SK-N-SH (cell line): ENCODE measurements around the gene ZBTB46. TPM values are rescaled to one million over a fixed set of nuclear protein-coding genes. Genes with fewer than 3 reads are reported as not detected.
"Not testable (repeated sequence)": the region's sequence is repeated elsewhere in the genome, so short reads cannot be mapped to it uniquely, and the experiment has no call there.

ENCODE experiments used
- CTCF ChIA-PET: fragments of 300-600, 350-600 bp; formaldehyde crosslinking; extraction: SDS; loops from one replicate; lab custom pipeline; 2021; lab: Yijun Ruan, JAX
- POLR2A ChIA-PET: fragments of 350-600 bp; sonication (Branson Sonifier 250); formaldehyde crosslinking; extraction: SDS; loops from one replicate; lab custom pipeline; 2020; ENCODE audit warnings: antibody characterized with exemption, inconsistent platforms; lab: Yijun Ruan, JAX
- DNase-seq: peaks from one replicate; pipeline ENCODE4 v3.0.0; 2012
- H2AFZ ChIP-seq: fragments of 200-600 bp; sonication (generic); 2 replicates; pipeline ENCODE4 v1.8.1; 2016; ENCODE audit warnings: antibody characterized with exemption, mild to moderate bottlenecking, low read depth
- H3F3A ChIP-seq: fragments of 200-600 bp; sonication (generic); replicated peaks from 2 replicates; pipeline ENCODE3; 2016; ENCODE audit warnings: antibody characterized with exemption, mild to moderate bottlenecking; ENCODE audit not compliant: insufficient read depth
- H3K27ac ChIP-seq, 2 experiments: fragments of 200-500 bp in 1 of 2; fragments of 200-600 bp in 1 of 2; sonication (Bioruptor generic) in 1 of 2; sonication (generic), shearing (Covaris generic) in 1 of 2; 2 replicates each; pipeline versions ENCODE4 v1.5.1 to v1.6.1; 2014 to 2016; ENCODE audit warnings: low read depth in 2 of 2, inconsistent platforms in 1 of 2, low read length in 1 of 2, mild to moderate bottlenecking in 1 of 2, mixed read lengths in 1 of 2
- H3K27me3 ChIP-seq: fragments of 200-600 bp; sonication (generic), shearing (Covaris generic); 2 replicates; pipeline ENCODE4 v1.6.1; 2016; ENCODE audit warnings: mixed run types; ENCODE audit not compliant: insufficient read depth
- H3K36me3 ChIP-seq, 2 experiments: fragments of 200-500 bp in 1 of 2; fragments of 200-600 bp in 1 of 2; sonication (Bioruptor generic) in 1 of 2; sonication (generic) in 1 of 2; replicated peaks in 1 of 2; 2 replicates each; pipeline versions ENCODE3 to v1.5.1; 2014 to 2016; ENCODE audit warnings: low read length in 1 of 2, mild to moderate bottlenecking in 1 of 2; ENCODE audit not compliant: insufficient read depth in 2 of 2, control insufficient read depth in 1 of 2
- H3K4me1 ChIP-seq, 2 experiments: fragments of 200-500 bp in 1 of 2; fragments of 200-600 bp in 1 of 2; sonication (Bioruptor generic) in 1 of 2; sonication (generic), shearing (Covaris generic) in 1 of 2; 2 replicates each; pipeline versions ENCODE4 v1.5.1 to v1.6.1; 2014 to 2016; ENCODE audit warnings: low read depth in 1 of 2, low read length in 1 of 2, mixed run types in 1 of 2; ENCODE audit not compliant: insufficient read depth in 2 of 2, control insufficient read depth in 1 of 2
- H3K4me2 ChIP-seq: fragments of 200-600 bp; sonication (generic), shearing (Covaris generic); 2 replicates; pipeline ENCODE4 v1.6.1; 2017; ENCODE audit warnings: mixed run types
- H3K4me3 ChIP-seq, 2 experiments: fragments of 200-500 bp in 1 of 2; fragments of 200-600 bp in 1 of 2; sonication (Bioruptor generic) in 1 of 2; sonication (generic), shearing (Covaris generic) in 1 of 2; 2 replicates each; pipeline versions ENCODE4 v1.5.1 to v1.8.1; 2014 to 2016; ENCODE audit warnings: low read depth in 2 of 2, inconsistent platforms in 1 of 2, low read length in 1 of 2, mild to moderate bottlenecking in 1 of 2, mixed read lengths in 1 of 2, moderate library complexity in 1 of 2
- H3K79me2 ChIP-seq: fragments of 200-600 bp; sonication (generic); 2 replicates; pipeline ENCODE4 v1.8.1; 2017; ENCODE audit warnings: mild to moderate bottlenecking; ENCODE audit not compliant: insufficient read depth
- H3K9ac ChIP-seq: fragments of 200-600 bp; sonication (generic); 2 replicates; pipeline ENCODE4 v1.6.1; 2017; ENCODE audit warnings: mixed run types
- H3K9me2 ChIP-seq: fragments of 200-600 bp; sonication (generic); 2 replicates; pipeline ENCODE4 v1.6.1; 2017; ENCODE audit warnings: mixed run types
- H3K9me3 ChIP-seq: fragments of 200-600 bp; sonication (generic); 2 replicates; pipeline ENCODE4 v1.6.1; 2017; ENCODE audit warnings: mixed run types, mild to moderate bottlenecking, moderate library complexity
- H4K20me1 ChIP-seq: fragments of 200-600 bp; sonication (generic); 2 replicates; pipeline ENCODE4 v1.6.1; 2017; ENCODE audit warnings: mild to moderate bottlenecking, mixed run types; ENCODE audit not compliant: insufficient read depth
- EZH2phosphoT487 ChIP-seq: fragments of 200-600 bp; sonication (generic); IDR thresholded peaks from 2 replicates; pipeline ENCODE4 v1.6.1; 2017; ENCODE audit warnings: low read depth, mixed run types, mild to moderate bottlenecking, antibody characterized with exemption, moderate library complexity, borderline replicate concordance
- FOXJ3 ChIP-seq: sonication (generic); formaldehyde crosslinking; IDR thresholded peaks from 2 replicates; pipeline ENCODE4 v1.5.1; 2020; ENCODE audit warnings: mild to moderate bottlenecking, missing genetic modification reagents
- FOXM1 ChIP-seq: IDR thresholded peaks from 2 replicates; pipeline ENCODE4 v1.4.0; 2012; ENCODE audit warnings: low read depth, mild to moderate bottlenecking
- IRF3 ChIP-seq: fragments of 150-350 bp; IDR thresholded peaks from 2 replicates; pipeline ENCODE4 v1.6.1; 2016; ENCODE audit warnings: mild to moderate bottlenecking, low read depth, low read length
- NFIC ChIP-seq: IDR thresholded peaks from 2 replicates; pipeline ENCODE4 v1.4.0; 2012; ENCODE audit warnings: borderline replicate concordance
- REST ChIP-seq: IDR thresholded peaks from 2 replicates; pipeline ENCODE4 v1.6.1; 2012; ENCODE audit warnings: mild to moderate bottlenecking, low read depth, low read length, moderate library complexity
- SIN3A ChIP-seq: IDR thresholded peaks from 2 replicates; pipeline ENCODE4 v1.6.1; 2012; ENCODE audit warnings: low read depth, mild to moderate bottlenecking, low read length, moderate library complexity, borderline replicate concordance
- SMC3 ChIP-seq: IDR thresholded peaks from 2 replicates; pipeline ENCODE4 v1.6.1; 2012; ENCODE audit warnings: low read depth, low read length, improper control_type of control experiment
- USF2 ChIP-seq: fragments of 150-350 bp; IDR thresholded peaks from 2 replicates; pipeline ENCODE4 v1.6.1; 2017; ENCODE audit warnings: antibody characterized with exemption, low read length, low read depth, borderline replicate concordance
- YY1 ChIP-seq: IDR thresholded peaks from 2 replicates; pipeline ENCODE4 v1.4.0; 2012; ENCODE audit warnings: low read depth, mild to moderate bottlenecking
- WGBS: methylation state at CpG from one replicate; pipeline ENCODE4 v1.1.6; 2017; ENCODE audit warnings: low lambda C conversion rate; 5-methylcytosine and 5-hydroxymethylcytosine counted together
- polyA plus RNA-seq, 3 experiments: library from polyadenylated mRNA; depleted of rRNA; stranded (reverse); fragments of >200 nt; gene quantifications; 2 replicates each; pipeline ENCODE4 v1.2.3, GENCODE V29; 2012

ZBTB46 gene
- polyA plus RNA-seq, 1 of the 3 experiments (the other 2 are of a cell fraction), result 0.15 TPM

- TF ChIP-seq USF2 (no peak), SMC3 (no peak), SIN3A (no peak), IRF3 (no peak)
Measured at GRCh38 chr20:63731410-63731809, 99.7 kb downstream of the ZBTB46 start (continued).

- H3K27ac ChIP-seq, H3K27me3 ChIP-seq, H3K9me3 ChIP-seq, H3K4me3 ChIP-seq, H3K4me1 ChIP-seq, H3K4me2 ChIP-seq, H3K9me2 ChIP-seq, H4K20me1 ChIP-seq, H2AFZ ChIP-seq, POLR2A ChIA-PET, CTCF ChIA-PET, H3K9ac ChIP-seq, DNase-seq: not testable (repeated sequence)
- peaks cover 16% of the 10 kb centered on the region for H3F3A ChIP-seq
- peaks cover 15 to 28% of the 10 kb centered on the region in 2 experiments for H3K36me3 ChIP-seq
- 96% methylated on average over 18 of the region's 18 CpGs for WGBS
- peaks cover 63% of the 10 kb centered on the region for H3K79me2 ChIP-seq
Measured at GRCh38 chr20:63730189-63730733, 100.8 kb downstream of the ZBTB46 start.

GRCh38 chr20:63722967-63723622, 108.0 kb downstream of the ZBTB46 start:
- not testable (repeated sequence) for H3K9me3 ChIP-seq, H3K4me1 ChIP-seq, H3K27ac ChIP-seq, H3K9me2 ChIP-seq, H2AFZ ChIP-seq, H4K20me1 ChIP-seq, H3K27me3 ChIP-seq, H3F3A ChIP-seq, H3K4me3 ChIP-seq, DNase-seq, H3K9ac ChIP-seq, H3K4me2 ChIP-seq
- POLR2A ChIA-PET, result interaction anchor here (1.1 kb wide), 2 partner anchors 15 kb away, joined by 3 to 4 read pairs; partner anchors contain the start of genes ARFRP1 and ZGPAT
- Histone ChIP-seq H3K36me3 (peaks cover 14 to 58% of the 10 kb centered on the region in 2 experiments), H3K79me2 (peaks cover 88% of the 10 kb centered on the region)
- CTCF ChIA-PET, result interaction anchor here (1.8 kb wide), 1 partner anchor 52 kb away, joined by 8 read pairs; no protein-coding TSS in a partner anchor
- 95% methylated on average over 2 of the region's 2 CpGs for WGBS

- DNase-seq, result no peak
- H3K79me2 ChIP-seq, result peaks cover 89% of the 10 kb centered on the region
- 95% methylated on average over 2 of the region's 2 CpGs for WGBS
- no peaks in the 10 kb centered on the region for H3K9me3 ChIP-seq
- no peaks in the 10 kb centered on the region for H3F3A ChIP-seq
- no peak overlapping the region for H3K9ac ChIP-seq
- H3K4me1 ChIP-seq, result no peaks in the 10 kb centered on the region
- no peaks in the 10 kb centered on the region for H3K27me3 ChIP-seq
- peaks cover 15 to 70% of the 10 kb centered on the region in 2 experiments for H3K36me3 ChIP-seq
- H3K4me3 ChIP-seq, result no peak overlapping the region
- no peak overlapping the region for H3K4me2 ChIP-seq
- H3K9me2 ChIP-seq, result no peaks in the 10 kb centered on the region
- H2AFZ ChIP-seq, result no peak overlapping the region
- CTCF ChIA-PET, result interaction anchor here (1.0 kb wide), 1 partner anchor 57 kb away, joined by 3 read pairs; no protein-coding TSS in a partner anchor
- H4K20me1 ChIP-seq, result no peaks in the 10 kb centered on the region
- POLR2A ChIA-PET, result interaction anchor here (1.0 kb wide), 1 partner anchor 11 kb away, joined by 3 read pairs; the partner anchor contains the start of genes ARFRP1 and ZGPAT
- H3K27ac ChIP-seq, result no peak overlapping the region
- TF ChIP-seq FOXJ3 (CRISPR knock-in tag) (no peak), REST (no peak), NFIC (no peak), EZH2phosphoT487 (no peak), YY1 (no peak), SMC3 (no peak), USF2 (no peak), SIN3A (no peak), FOXM1 (no peak)
Measured at GRCh38 chr20:63718996-63719395, 112.1 kb downstream of the ZBTB46 start.
